ENCODE data around the gene KDM4F.
"Not testable (repeated sequence)": the region's sequence is repeated elsewhere in the genome, so short reads cannot be mapped to it uniquely, and the experiment has no call there.

Gene KDM4F

GRCh38 chr11:95014184-95014821 is 34.9 kb upstream of the KDM4F start:
- no peak for ATAC-seq
- no peak for TF ChIP-seq GLIS3 (CRISPR knock-in tag; IDR thresholded peaks at IDR 0.05)
- TF ChIP-seq ARNTL (CRISPR knock-in tag; IDR thresholded peaks at IDR 0.05; ENCODE audit: borderline replicate concordance, low read depth), result no peak
- no peak for TF ChIP-seq OSR1 (CRISPR knock-in tag; IDR thresholded peaks at IDR 0.05)
- TF ChIP-seq ZNF8 (CRISPR knock-in tag; IDR thresholded peaks at IDR 0.05), result no peak
- TF ChIP-seq ZNF70 (CRISPR knock-in tag; IDR thresholded peaks at IDR 0.05), result no peak
- no peak for TF ChIP-seq SNAI2 (CRISPR knock-in tag; IDR thresholded peaks at IDR 0.05)
- TF ChIP-seq POU6F1 (CRISPR knock-in tag; IDR thresholded peaks at IDR 0.05; ENCODE audit: borderline replicate concordance, low read depth), result no peak
- TF ChIP-seq CREB5 (CRISPR knock-in tag; IDR thresholded peaks at IDR 0.05; ENCODE audit: low read depth), result no peak
- TF ChIP-seq CSDC2 (CRISPR knock-in tag; IDR thresholded peaks at IDR 0.05), result no peak
- no peak for TF ChIP-seq TCF4 (CRISPR knock-in tag; IDR thresholded peaks at IDR 0.05; ENCODE audit: borderline replicate concordance)
- TF ChIP-seq ZFP30 (CRISPR knock-in tag; IDR thresholded peaks at IDR 0.05), result no peak

- ATAC-seq, result no peak
- no peak for TF ChIP-seq PPARA (CRISPR knock-in tag; IDR thresholded peaks at IDR 0.05; ENCODE audit: borderline replicate concordance)
- no peak for TF ChIP-seq OSR1 (CRISPR knock-in tag; IDR thresholded peaks at IDR 0.05)
- TF ChIP-seq ISL1 (CRISPR knock-in tag; IDR thresholded peaks at IDR 0.05), result no peak
- no peak for TF ChIP-seq SNAI2 (CRISPR knock-in tag; IDR thresholded peaks at IDR 0.05)
- no peak for TF ChIP-seq ESRRG (CRISPR knock-in tag; IDR thresholded peaks at IDR 0.05)
- no peak for TF ChIP-seq BACH2 (CRISPR knock-in tag; IDR thresholded peaks at IDR 0.05; ENCODE audit: borderline replicate concordance)
- TF ChIP-seq RARB (CRISPR knock-in tag; IDR thresholded peaks at IDR 0.05), result no peak
- TF ChIP-seq CREB5 (CRISPR knock-in tag; IDR thresholded peaks at IDR 0.05; ENCODE audit: low read depth), result no peak
- no peak for TF ChIP-seq ZNF70 (CRISPR knock-in tag; IDR thresholded peaks at IDR 0.05)
- TF ChIP-seq PATZ1 (CRISPR knock-in tag; IDR thresholded peaks at IDR 0.05; ENCODE audit: borderline replicate concordance), result no peak
- TF ChIP-seq CSRNP3 (CRISPR knock-in tag; IDR thresholded peaks at IDR 0.05), result no peak
- no peak for TF ChIP-seq ZNF565 (CRISPR knock-in tag; conservative IDR thresholded peaks at IDR 0.05; ENCODE audit: low read depth)
- no peak for TF ChIP-seq TCF4 (CRISPR knock-in tag; IDR thresholded peaks at IDR 0.05; ENCODE audit: borderline replicate concordance)
- no peak for TF ChIP-seq ZFP30 (CRISPR knock-in tag; IDR thresholded peaks at IDR 0.05)
- no peak for TF ChIP-seq GLIS3 (CRISPR knock-in tag; IDR thresholded peaks at IDR 0.05)
- TF ChIP-seq TOX (CRISPR knock-in tag; IDR thresholded peaks at IDR 0.05; ENCODE audit: borderline replicate concordance), result no peak
Observed at GRCh38 chr11:95016139-95016538, 33.1 kb upstream of the KDM4F start.

- not testable (repeated sequence) for ATAC-seq
Observed at GRCh38 chr11:95021468-95021867, 27.8 kb upstream of the KDM4F start.

GRCh38 chr11:95024958-95025357 is 24.3 kb upstream of the KDM4F start, which contains the start of gene KDM4E:
Gene KDM4E, plus strand, starts transcription at chr11:95025258. Its CDS starts 300 bp downstream, at chr11:95025558.
- ATAC-seq, result no peak
- TF ChIP-seq TOX (CRISPR knock-in tag; IDR thresholded peaks at IDR 0.05; ENCODE audit: borderline replicate concordance), result no peak
- no peak for TF ChIP-seq ZC3H10 (CRISPR knock-in tag; IDR thresholded peaks at IDR 0.05)
- no peak for TF ChIP-seq ZFP3 (CRISPR knock-in tag; IDR thresholded peaks at IDR 0.05)
- TF ChIP-seq ESRRG (CRISPR knock-in tag; IDR thresholded peaks at IDR 0.05), result no peak
- no peak for TF ChIP-seq GLIS3 (CRISPR knock-in tag; IDR thresholded peaks at IDR 0.05)
- no peak for TF ChIP-seq TCF4 (CRISPR knock-in tag; IDR thresholded peaks at IDR 0.05; ENCODE audit: borderline replicate concordance)
- no peak for TF ChIP-seq OSR1 (CRISPR knock-in tag; IDR thresholded peaks at IDR 0.05)
- no peak for TF ChIP-seq ZFP30 (CRISPR knock-in tag; IDR thresholded peaks at IDR 0.05)
- TF ChIP-seq RARB (CRISPR knock-in tag; IDR thresholded peaks at IDR 0.05), result no peak
- no peak for TF ChIP-seq ZNF565 (CRISPR knock-in tag; conservative IDR thresholded peaks at IDR 0.05; ENCODE audit: low read depth)
- TF ChIP-seq POU6F1 (CRISPR knock-in tag; IDR thresholded peaks at IDR 0.05; ENCODE audit: borderline replicate concordance, low read depth), result no peak
- no peak for TF ChIP-seq SNAI2 (CRISPR knock-in tag; IDR thresholded peaks at IDR 0.05)
- TF ChIP-seq BACH2 (CRISPR knock-in tag; IDR thresholded peaks at IDR 0.05; ENCODE audit: borderline replicate concordance), result no peak
- no peak for TF ChIP-seq ZNF70 (CRISPR knock-in tag; IDR thresholded peaks at IDR 0.05)
- TF ChIP-seq ZNF8 (CRISPR knock-in tag; IDR thresholded peaks at IDR 0.05), result no peak
- TF ChIP-seq ARNTL (CRISPR knock-in tag; IDR thresholded peaks at IDR 0.05; ENCODE audit: borderline replicate concordance, low read depth), result no peak
- TF ChIP-seq CSDC2 (CRISPR knock-in tag; IDR thresholded peaks at IDR 0.05), result no peak
- no peak for TF ChIP-seq PPARA (CRISPR knock-in tag; IDR thresholded peaks at IDR 0.05; ENCODE audit: borderline replicate concordance)

- not testable (repeated sequence) for ATAC-seq
Observed at GRCh38 chr11:95025594-95025993, 23.6 kb upstream of the KDM4F start.
